HEK293T (cell line): Measurements from ENCODE around the gene CDO1.

Experiments used
- ARNT ChIP-seq: fragments of 450-650 bp; IDR thresholded peaks from 2 replicates; pipeline ENCODE4 v1.6.1; 2017; ENCODE audit warnings: mild to moderate bottlenecking
- BHLHE40 ChIP-seq: fragments of 450-650 bp; IDR thresholded peaks from 2 replicates; pipeline ENCODE4 v1.6.1; 2016; ENCODE audit warnings: mild to moderate bottlenecking, moderate library complexity, borderline replicate concordance
- CTBP1 ChIP-seq: fragments of 450-650 bp; IDR thresholded peaks from 2 replicates; pipeline ENCODE4 v1.6.1; 2016; ENCODE audit warnings: borderline replicate concordance
- ELF4 ChIP-seq: fragments of 450-650 bp; IDR thresholded peaks from 2 replicates; pipeline ENCODE4 v1.6.1; 2017; ENCODE audit warnings: antibody characterized with exemption
- FOXA1 ChIP-seq: fragments of 450-650 bp; IDR thresholded peaks from 2 replicates; pipeline ENCODE4 v1.6.1; 2016; ENCODE audit warnings: mild to moderate bottlenecking
- FOXK2 ChIP-seq: fragments of 450-650 bp; IDR thresholded peaks from 2 replicates; pipeline ENCODE4 v1.6.1; 2016; ENCODE audit warnings: mild to moderate bottlenecking
- FOXM1 ChIP-seq: fragments of 450-650 bp; IDR thresholded peaks from 2 replicates; pipeline ENCODE4 v1.6.1; 2017; ENCODE audit warnings: mild to moderate bottlenecking, borderline replicate concordance
- L3MBTL2 ChIP-seq: fragments of 450-650 bp; conservative IDR thresholded peaks from 2 replicates; pipeline ENCODE4 v1.6.1; 2016; ENCODE audit warnings: mild to moderate bottlenecking
- LEF1 ChIP-seq: fragments of 450-650 bp; IDR thresholded peaks from 2 replicates; pipeline ENCODE4 v1.6.1; 2017; ENCODE audit warnings: mild to moderate bottlenecking, borderline replicate concordance
- NFRKB ChIP-seq: fragments of 450-650 bp; IDR thresholded peaks from 2 replicates; pipeline ENCODE4 v1.6.1; 2016; ENCODE audit warnings: mild to moderate bottlenecking, moderate library complexity
- SP1 ChIP-seq: fragments of 450-650 bp; IDR thresholded peaks from 2 replicates; pipeline ENCODE4 v1.6.1; 2017
- SUZ12 ChIP-seq: fragments of 450-650 bp; IDR thresholded peaks from 2 replicates; pipeline ENCODE4 v1.6.1; 2016; ENCODE audit warnings: mild to moderate bottlenecking
- TARDBP ChIP-seq: fragments of 450-650 bp; IDR thresholded peaks from 2 replicates; pipeline ENCODE4 v1.6.1; 2016
- TF ChIP-seq, protein P1 (sequence below): fragments of 450-650 bp; IDR thresholded peaks from 2 replicates; pipeline ENCODE4 v1.6.1; 2016

DNA sequence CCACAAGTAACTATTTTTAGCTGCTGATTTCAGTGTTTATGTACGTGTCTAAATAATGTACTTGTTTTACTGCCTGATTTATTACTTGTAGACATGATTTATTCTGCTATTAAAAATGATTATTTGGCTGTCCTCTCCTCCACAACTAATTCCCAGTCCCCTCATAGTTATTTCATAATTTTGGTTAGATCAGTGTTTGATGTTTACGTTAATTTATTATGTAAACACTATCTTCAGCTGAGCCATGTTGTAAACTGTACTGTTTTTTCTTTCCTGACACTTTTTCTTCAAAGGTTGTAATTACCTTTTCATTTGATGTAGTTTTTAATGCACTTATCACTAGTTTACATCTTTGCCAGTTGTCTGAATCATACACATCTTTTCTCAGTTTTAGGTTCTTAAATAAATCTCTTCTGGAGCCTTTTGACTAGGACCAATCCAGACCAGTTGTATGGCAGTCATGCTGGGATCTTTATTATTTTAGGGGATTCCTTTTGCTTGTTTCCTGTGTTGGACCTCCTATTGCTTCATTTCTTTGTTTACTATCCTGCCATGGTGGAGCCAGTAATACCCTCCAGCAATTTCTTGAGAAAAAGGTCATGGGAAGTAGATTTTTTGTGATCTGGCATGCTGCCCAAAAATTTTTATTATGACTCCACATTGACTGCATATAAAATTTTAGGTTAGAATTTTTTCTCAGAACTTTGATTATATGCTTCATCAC lies 41.3 kb upstream of the CDO1 start:
- TF ChIP-seq ARNT (0 out of 2 replicates have a peak, but pooled peaks have one; percentile 25), L3MBTL2 (no peak), FOXM1 (no peak), FOXA1 (no peak), NFRKB (no peak), SP1 (no peak), CTBP1 (no peak), FOXK2 (no peak), BHLHE40 (no peak), LEF1 (no peak), ELF4 (no peak), TARDBP (no peak), SUZ12 (no peak)
- TF ChIP-seq, protein P1, sequence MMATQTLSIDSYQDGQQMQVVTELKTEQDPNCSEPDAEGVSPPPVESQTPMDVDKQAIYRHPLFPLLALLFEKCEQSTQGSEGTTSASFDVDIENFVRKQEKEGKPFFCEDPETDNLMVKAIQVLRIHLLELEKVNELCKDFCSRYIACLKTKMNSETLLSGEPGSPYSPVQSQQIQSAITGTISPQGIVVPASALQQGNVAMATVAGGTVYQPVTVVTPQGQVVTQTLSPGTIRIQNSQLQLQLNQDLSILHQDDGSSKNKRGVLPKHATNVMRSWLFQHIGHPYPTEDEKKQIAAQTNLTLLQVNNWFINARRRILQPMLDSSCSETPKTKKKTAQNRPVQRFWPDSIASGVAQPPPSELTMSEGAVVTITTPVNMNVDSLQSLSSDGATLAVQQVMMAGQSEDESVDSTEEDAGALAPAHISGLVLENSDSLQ: peak; percentile 84
